HG02588 (cell line): ENCODE results near the gene NPFF.
A peak's percentile ranks its signal among the peaks of the same experiment; 100 is the strongest.

Experiments
- ATAC-seq: cut with Tn5 transposase; IDR thresholded peaks from one replicate; pipeline ENCODE4 v1.9.1; 2021; ENCODE audit warnings: mild to moderate bottlenecking, moderate library complexity; ENCODE audit not compliant: unreplicated experiment

Gene NPFF

GRCh38 chr12:53514628-53515290 lies 7.5 kb upstream of the NPFF start:
- ATAC-seq = no peak

GRCh38 chr12:53513712-53514410 lies 6.6 kb upstream of the NPFF start:
- ATAC-seq = no peak

GRCh38 chr12:53510181-53510812 lies 3.0 kb upstream of the NPFF start:
- ATAC-seq = no peak

- ATAC-seq = peak; percentile 79
Observed at GRCh38 chr12:53508534-53509170, 1.4 kb upstream of the NPFF start.

- ATAC-seq = no peak
Observed at GRCh38 chr12:53507603-53507885, 260 bp upstream of the NPFF start.

GRCh38 chr12:53506450-53506785 lies 866 bp downstream of the NPFF start:
- ATAC-seq = no peak

GRCh38 chr12:53505555-53506449 lies 1.5 kb downstream of the NPFF start:
- ATAC-seq = no peak

GRCh38 chr12:53505086-53505485 lies 2.2 kb downstream of the NPFF start:
- ATAC-seq = no peak

GRCh38 chr12:53504004-53504920 lies 3.0 kb downstream of the NPFF start:
- ATAC-seq = no peak

- ATAC-seq = no peak
Observed at GRCh38 chr12:53502983-53503728, 4.1 kb downstream of the NPFF start.

GRCh38 chr12:53502331-53502730 lies 5.0 kb downstream of the NPFF start:
- no peak for ATAC-seq

GRCh38 chr12:53501615-53502181 lies 5.6 kb downstream of the NPFF start:
- ATAC-seq = no peak

- ATAC-seq = peak; percentile 78
Observed at GRCh38 chr12:53500776-53501614, 6.3 kb downstream of the NPFF start, which contains the start of gene TARBP2. TSS of gene TARBP2 (plus strand) at chr12:53501283. CDS start at chr12:53501409, 126 bp downstream.

GRCh38 chr12:53500142-53500775 lies 7.0 kb downstream of the NPFF start:
- no peak for ATAC-seq

- ATAC-seq = no peak
Observed at GRCh38 chr12:53499266-53500141, 7.8 kb downstream of the NPFF start, which contains the start of gene MAP3K12. TSS of gene MAP3K12 (minus strand) at chr12:53499458. CDS start at chr12:53487391, 12,067 bp downstream.

GRCh38 chr12:53498235-53498630 lies 9.1 kb downstream of the NPFF start:
- no peak for ATAC-seq
